ENCODE results near the gene DAZAP2.

DAZAP2 gene

GRCh38 chr12:51238510-51239334 lies at the start of gene DAZAP2:
Gene DAZAP2, plus strand, starts transcription at chr12:51238826. Its CDS starts 82 bp downstream, at chr12:51238908.
- peak; percentile 94 to 96 for ATAC-seq

GRCh38 chr12:51189790-51190355 lies 48.8 kb upstream of the DAZAP2 start:
- no peak for ATAC-seq

- ATAC-seq, result no peak
Observed at GRCh38 chr12:51190820-51191219, 47.8 kb upstream of the DAZAP2 start.

GRCh38 chr12:51191516-51192283 lies 46.9 kb upstream of the DAZAP2 start:
- ATAC-seq, result no peak

- no peak for ATAC-seq
Observed at GRCh38 chr12:51192284-51192671, 46.3 kb upstream of the DAZAP2 start.

- ATAC-seq, result no peak
Observed at GRCh38 chr12:51195841-51196240, 42.8 kb upstream of the DAZAP2 start.

- ATAC-seq, result no peak
Observed at GRCh38 chr12:51196547-51196946, 42.1 kb upstream of the DAZAP2 start.

- ATAC-seq, result no peak
Observed at GRCh38 chr12:51197736-51198567, 40.7 kb upstream of the DAZAP2 start.

- no peak for ATAC-seq
Observed at GRCh38 chr12:51198568-51199365, 39.9 kb upstream of the DAZAP2 start.

GRCh38 chr12:51199366-51199945 lies 39.2 kb upstream of the DAZAP2 start:
- no peak for ATAC-seq

- no peak for ATAC-seq
Observed at GRCh38 chr12:51200156-51200555, 38.5 kb upstream of the DAZAP2 start.

GRCh38 chr12:51200806-51201205 lies 37.8 kb upstream of the DAZAP2 start:
- ATAC-seq, result no peak

- ATAC-seq, result no peak
Observed at GRCh38 chr12:51202718-51203117, 35.9 kb upstream of the DAZAP2 start.

- ATAC-seq, result no peak
Observed at GRCh38 chr12:51205350-51205749, 33.3 kb upstream of the DAZAP2 start.

- no peak for ATAC-seq
Observed at GRCh38 chr12:51208016-51208660, 30.5 kb upstream of the DAZAP2 start.

GRCh38 chr12:51209259-51209658 lies 29.4 kb upstream of the DAZAP2 start:
- ATAC-seq, result no peak

GRCh38 chr12:51210690-51211395 lies 27.8 kb upstream of the DAZAP2 start:
- ATAC-seq, result no peak

GRCh38 chr12:51214895-51215294 lies 23.7 kb upstream of the DAZAP2 start:
- ATAC-seq, result no peak

GRCh38 chr12:51216642-51217041 lies 22.0 kb upstream of the DAZAP2 start:
- ATAC-seq, result no peak

All from activated CD4-positive, CD25-positive, alpha-beta regulatory T cell treated with anti-CD3 and anti-CD28 coated beads, Interleukin-2, amount 50 U/mL, for 24 hours (primary cell).